Measurements from ENCODE around the gene CEP295NL.
"Not testable (repeated sequence)": the region's sequence is repeated elsewhere in the genome, so short reads cannot be mapped to it uniquely, and the experiment has no call there.

CEP295NL gene

DNA sequence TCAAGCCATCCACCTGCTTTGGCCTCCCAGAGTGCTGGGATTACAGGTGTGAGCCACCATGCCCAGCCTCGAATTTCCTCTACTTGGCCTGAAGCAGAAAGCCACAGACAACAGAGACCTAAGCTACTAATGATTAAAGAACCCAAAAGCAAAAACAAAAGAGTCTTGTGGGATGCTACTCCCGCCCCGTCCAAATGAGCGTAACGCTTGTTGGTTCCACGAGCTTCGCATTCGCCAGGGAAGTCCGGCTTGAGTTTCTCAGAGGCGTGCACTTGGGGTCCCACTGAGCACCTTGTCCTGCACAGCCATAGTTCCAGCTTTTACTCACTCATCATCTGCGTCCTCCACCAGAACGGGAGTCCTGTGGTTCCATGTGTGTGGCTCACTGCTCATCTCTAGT is 16.0 kb downstream of the CEP295NL start:
- DNase-seq (ENCODE audit: low spot score), result no peak

DNA sequence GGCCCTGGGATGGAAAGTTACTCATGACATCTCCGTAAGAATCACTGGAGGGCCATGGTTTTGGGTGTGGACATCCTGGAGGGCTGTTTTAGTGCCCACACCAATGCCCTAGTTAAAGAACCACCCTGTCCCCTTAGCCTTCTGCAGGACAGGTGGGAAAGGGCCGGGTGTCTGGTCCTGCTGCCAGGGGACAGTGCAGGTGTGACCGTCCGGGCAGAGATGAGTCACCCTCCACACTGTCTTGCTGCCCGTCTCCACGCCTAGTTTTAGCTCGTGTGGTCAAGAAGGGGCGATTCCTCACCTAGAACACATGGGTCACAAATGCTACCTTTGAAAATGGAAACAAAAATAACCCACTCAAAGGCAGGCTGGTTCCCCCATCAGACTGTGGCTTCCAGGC is 17.0 kb downstream of the CEP295NL start:
- no peak for DNase-seq (ENCODE audit: low spot score)

DNA sequence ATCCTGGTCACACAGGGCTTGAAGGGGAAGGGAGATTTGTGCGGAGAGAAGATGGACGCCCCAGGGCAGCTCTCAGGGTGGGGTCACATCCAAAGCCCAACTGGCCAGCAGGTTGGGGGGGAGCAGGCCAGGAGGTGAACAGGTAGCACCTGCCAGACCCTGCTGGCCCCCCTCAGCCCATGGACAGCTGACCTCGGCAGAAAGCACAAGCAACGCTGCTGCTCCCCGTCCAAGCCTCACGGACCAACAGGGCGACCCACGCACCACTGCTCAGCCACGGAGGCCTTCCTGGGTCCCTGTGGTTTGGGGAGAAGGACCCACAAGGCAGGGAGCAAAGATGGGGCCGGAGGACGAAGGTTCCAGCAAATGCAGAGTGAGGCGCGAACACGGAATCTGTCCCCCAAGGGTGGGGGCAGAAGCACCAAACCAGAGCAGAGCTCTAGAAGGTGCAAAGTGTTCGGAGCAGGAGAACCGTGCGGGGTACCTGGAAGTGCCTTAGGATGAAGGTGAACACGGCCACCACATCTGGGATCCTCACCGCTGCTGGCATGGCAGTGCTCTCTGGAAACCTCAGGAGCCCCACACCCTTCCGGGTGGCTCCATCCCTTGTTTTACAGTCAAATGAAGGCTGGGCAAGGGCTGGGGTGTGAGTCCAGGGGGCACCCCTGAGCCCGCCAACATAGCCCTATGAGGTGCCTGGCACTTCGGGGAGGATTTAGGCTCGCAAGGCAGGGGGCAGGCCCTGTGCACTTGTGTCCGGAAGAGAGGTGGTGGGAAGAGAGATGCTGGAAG is 17.9 kb downstream of the CEP295NL start:
- no peak for DNase-seq (ENCODE audit: low spot score)

DNA sequence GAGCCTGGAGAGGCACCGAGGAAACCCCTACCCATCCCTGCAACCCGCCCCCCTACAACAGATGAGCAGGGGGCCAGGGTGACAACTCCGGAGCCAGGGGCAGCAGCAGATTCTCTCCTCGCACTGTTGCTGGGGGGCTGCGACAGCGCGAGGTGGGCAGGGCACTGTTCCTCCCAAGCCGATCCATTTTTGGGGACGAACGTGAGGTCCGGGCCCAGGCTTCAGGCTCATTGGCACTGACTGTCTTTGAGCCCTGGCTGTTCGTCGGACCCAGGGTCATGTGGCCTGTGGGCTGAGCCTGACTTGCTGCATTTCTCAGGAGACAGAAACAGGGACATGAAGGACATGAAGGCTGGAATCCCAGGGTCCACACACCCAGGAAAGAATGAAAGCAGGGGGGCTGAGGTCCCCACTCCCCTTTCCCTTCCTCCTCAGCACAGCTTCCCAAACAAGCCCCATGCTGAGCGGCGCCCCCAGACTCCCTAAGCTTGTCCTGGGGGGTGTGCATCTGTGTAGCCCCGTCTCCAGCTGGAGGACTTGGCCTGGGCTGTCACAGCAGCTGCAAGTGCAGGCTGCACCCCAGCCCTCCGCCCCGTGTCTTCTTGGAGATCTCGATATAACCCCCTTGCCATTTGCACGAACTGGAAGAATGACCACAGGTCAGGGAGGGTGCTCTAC is 18.7 kb downstream of the CEP295NL start:
- DNase-seq (ENCODE audit: low spot score), result no peak

DNA sequence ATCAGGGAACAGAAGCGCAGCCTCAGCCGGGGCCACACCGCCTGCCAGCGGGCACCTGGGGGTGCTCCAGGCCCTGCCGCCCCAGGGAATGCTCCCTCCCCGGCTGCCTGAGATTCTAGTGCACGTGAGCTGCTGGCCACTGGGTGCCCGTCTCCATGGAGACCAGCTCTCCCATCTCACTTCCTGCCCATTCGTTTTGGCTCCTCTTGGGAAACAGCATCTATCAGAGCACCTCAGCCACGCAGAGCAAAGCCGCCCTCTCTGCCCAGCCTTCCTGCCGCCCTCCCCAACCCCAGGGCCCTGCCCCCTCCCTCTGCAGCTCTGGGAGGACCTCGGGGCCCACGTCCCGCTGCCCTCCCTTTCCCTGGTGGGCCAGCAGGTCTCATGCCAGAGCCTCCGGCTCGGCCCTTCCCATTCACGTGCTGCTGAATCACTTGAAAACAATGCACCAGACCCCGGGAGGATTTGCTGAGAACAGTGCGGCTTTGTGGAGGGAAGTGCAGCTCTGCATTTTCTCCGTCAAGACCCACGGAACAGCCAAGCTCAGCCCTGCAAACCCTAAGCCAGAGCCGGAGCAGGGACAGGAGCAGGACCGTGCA is 19.4 kb downstream of the CEP295NL start:
- peak; percentile 93 for DNase-seq (ENCODE audit: low spot score)

DNA sequence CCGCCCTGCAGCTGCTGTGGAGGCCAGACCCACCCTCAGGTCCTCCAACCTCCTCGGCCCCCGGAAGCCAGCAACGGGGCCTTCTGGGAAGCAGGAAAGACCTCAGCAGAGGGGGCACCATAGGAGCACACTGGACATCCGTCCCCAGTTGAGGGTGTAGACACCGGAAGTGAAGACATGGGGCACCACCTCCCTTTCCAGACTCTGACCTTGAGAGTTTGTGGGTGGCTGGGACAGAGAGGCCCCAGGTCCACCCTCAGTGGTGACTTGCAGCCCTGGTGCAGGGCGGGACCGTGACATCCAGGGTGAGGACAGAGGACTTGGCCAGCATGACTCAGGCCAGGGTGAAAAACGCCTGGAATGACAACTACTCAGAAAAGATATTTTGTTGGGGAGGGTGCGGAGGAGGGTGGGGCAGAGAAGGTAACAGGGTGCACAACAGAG is 19.9 kb downstream of the CEP295NL start:
- peak; percentile 86 for DNase-seq (ENCODE audit: low spot score)

DNA sequence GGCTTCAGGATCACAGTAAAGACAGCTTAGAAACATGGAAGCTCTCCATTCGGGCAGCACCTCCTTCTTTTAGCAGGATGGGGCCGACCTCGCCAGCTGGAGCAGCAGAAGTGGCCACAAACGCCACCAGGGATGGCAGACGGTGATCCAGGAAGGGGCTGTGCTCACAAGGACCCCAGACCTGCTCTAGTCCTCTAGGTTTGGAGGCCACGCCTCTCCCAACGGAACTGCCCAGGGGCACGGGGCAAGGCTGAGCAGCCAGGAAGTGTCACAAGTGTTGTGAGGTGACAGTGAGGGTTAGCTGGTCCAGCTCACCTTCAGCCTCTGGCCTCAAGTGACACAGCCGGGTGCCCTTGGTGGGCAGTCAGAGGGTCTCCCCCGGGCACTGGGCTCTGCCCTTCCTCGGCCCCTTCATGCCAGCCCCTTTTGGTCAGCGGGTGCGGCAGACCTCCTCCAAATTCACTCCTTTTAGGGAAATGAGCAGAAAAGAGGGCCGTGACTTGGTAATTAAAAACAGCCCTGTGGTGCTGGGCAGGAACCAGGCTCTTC is 20.4 kb downstream of the CEP295NL start:
- no peak for DNase-seq (ENCODE audit: low spot score)

DNA sequence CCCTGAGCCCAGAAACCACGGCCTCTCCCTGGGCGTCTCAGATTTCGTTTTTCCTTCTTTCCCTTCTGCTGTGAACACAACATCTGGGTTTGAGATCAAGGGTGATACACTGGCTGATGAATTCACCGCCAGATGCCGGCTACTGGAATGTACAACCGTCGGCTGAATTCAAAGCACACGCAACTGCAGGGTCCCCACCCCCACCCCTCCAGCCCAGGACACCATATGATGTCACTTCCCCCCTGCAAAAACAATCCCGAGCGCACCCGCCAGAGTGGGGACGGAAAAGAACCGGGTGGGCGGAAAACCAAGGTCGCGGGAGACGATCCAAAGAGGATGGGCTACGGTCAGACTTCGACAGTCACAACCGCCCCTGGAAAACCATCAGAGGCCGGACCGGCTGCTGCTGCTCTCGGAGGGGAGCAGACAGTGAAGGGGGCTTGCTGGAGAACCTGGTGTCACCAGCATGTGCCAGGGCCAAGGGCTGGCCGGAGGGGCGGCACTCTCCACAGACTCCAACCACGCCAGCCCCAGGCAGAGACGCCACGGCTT is 23.3 kb downstream of the CEP295NL start:
- peak; percentile 85 for DNase-seq (ENCODE audit: low spot score)

DNA sequence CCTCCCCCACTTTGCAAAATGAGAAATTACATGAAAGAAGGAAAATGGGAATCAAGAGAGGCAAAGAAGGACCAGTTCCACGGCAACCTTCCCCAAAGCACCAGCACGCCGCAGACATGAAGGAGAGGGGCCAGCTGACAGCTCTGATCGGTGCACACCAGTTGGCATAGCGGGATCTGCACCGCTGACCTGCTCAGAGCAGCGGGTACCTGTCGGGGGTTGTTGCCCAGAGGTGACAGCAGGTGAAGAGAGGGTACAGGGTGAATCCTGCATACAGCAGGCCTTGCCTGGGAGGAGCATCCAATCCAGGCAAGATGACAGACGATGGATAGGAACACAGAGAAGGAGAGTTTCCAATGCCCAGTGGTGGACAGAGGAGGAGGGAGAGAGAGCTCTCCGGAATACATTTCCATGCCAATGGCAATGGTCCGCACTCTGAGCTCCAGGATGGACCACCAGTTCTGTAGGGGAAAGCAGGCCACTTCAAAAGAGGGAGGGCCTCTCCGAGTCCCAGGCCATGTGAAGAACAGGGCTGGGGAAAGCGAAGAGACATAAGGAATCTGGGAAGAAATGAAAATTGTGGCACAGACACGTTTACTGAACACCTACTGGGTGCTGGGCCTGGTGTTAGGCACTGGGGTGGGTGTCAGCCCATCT is 24.0 kb downstream of the CEP295NL start:
- no peak for DNase-seq (ENCODE audit: low spot score)

DNA sequence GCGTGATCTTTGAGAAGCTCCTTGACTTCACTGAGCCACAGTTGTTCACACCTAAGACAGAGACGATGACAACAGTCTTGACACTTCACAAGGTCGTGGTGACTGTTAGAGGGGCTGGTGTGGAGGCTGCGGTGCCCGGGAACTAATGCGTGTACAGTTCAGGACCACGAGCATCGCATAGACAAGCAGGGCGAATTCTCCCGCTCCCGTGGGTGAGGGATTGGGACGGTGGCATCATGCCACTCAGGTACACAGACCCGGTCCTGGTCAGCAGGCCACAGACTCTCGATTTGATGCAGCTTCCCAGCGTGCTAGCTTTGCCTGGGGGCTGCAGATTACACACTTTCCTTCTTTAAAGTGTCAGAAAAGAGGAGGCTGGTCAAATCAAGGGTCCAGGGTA is 24.7 kb downstream of the CEP295NL start:
- no peak for DNase-seq (ENCODE audit: low spot score)

DNA sequence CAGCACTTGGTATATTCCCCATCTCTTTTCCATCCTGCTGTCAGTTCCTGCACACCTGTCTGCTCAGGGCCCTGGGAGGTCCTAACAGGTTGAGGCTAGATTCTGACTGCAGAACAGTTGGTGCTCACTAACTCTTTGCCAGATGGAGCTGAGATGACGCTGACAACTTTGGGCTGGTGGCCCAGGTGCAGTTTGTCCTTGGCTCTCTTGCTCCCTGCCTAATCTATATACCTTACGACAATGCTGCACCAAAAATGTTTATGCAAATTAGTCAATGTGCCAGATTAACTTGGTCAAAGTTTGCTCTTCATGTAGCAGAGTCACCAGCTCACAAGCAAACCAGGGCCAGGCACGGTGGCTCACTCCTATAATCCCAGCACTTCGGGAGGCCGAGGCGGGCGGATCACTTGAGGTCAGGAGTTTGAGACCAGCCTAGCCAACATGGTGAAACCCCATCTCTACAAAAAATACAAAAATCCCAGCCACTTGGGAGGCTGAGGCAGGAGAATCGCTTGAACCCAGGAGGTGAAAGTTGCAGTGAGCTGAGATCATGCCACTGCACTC is 26.0 kb downstream of the CEP295NL start:
- not testable (repeated sequence) for DNase-seq (ENCODE audit: low spot score)

DNA sequence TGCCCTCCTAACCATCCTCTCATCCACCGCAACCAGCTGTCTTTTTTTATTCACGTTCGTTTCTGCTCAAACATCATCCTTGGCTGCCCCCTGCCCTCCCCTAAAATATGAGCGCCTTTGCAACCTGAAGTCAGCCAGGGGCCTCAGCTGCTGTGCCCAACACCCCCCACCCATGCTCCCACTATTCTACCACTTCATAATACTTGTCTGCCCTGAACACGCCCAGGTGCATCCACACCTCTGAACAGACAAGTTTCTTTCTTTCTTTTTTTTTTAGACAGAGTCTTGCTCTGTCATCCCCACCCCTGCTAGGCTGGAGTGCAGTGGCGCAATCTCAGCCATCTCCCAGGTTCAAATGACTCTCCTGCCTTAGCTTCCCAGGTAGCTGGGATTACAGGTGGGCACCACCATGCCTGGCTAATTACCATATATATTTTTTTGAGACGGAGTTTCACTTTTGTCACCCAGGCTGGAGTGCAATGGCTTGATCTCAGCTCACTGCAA is 26.9 kb downstream of the CEP295NL start:
- no peak for DNase-seq (ENCODE audit: low spot score)

DNA sequence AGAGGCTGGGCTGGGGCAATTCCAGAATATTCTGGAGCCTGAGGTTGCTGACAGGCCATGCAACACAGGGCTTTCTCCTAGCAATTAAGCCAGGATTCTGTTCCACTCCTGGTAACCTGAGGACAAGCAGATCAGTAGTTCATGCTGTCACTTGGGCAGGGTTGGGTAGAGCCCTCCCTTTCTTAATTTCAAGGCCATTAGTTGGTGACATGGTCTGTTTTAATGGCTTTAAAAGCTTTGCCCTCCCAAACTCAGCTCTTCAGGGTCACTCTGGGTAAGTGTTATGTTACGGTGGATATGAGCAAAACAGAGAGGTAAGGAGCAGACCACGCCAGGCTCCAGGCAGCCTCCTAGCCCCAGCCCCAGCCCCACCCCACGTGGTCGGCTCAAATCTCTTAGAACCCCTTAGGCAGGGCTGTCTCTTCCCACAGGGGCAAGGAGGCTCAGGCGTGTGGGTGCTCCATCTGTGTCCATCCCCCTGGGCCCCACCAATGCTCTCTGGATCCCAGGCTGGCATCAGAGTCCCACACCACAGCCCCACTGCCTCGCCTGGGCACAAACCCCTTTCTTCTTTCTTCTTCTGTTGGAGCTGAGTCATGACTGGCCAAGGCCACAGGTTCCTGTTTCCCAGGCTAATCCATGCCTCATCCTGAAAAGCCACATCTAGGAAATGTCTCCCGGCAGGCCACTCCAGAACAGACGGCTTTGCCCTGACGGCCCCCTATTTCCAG is 27.5 kb downstream of the CEP295NL start:
- no peak for DNase-seq (ENCODE audit: low spot score)

DNA sequence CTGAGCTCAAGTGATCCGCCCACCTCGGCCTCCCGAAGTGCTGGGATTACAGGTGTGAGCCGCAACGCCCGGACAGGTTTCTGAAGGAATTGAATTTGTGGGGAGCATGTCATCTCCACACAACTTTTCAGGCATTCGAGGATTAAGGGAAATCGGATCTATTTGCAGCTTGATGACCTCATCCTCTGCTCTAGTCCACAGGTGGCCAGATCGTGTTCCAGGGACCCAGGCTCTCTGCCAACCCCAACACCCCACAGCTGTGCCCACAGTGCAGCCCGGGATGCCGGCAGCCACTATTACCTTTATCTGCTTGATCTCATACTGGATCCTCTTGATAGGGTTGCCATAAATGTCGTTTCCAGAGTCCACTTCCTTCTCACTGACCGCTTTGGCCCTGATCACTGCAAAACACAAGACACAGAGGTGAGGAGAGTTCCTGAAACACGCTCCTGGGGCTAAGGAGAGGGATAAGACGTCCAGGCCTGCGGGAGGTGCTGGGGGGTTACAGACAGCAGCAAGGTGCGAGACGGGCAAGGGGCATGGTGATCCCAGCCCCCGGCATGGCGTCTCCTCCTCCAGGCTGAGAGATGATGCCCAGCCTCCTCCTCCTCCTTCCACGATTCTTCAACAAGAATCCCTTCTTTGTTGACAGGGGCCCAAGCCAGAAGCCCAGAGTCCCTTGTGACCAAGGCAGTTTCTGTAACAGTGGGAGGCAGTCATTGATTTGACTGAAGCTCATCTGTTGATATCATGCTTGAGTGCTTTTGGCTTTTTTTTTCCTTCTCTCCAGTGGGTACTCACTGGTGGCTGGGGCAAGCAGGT is 29.3 kb downstream of the CEP295NL start:
- no peak for DNase-seq (ENCODE audit: low spot score)

DNA sequence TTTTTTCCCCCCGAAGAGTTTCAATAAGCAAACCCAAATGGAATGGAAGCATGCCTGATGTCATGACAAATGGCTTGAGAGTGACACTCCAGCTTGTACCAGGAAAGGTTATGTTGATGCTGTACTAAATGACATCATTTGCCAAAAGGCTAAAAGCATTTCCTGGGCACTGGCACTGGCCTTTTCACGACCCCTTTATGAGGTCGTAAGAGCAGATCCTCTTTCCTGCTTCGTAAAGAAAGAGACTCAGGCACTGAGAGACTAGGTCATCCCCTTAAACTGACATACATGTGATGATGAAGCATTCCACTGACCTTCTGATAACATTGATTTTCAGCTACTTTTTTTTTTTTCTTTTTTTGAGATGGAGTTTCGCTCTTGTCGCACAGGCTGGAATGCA is 30.5 kb downstream of the CEP295NL start:
- DNase-seq (ENCODE audit: low spot score), result no peak

DNA sequence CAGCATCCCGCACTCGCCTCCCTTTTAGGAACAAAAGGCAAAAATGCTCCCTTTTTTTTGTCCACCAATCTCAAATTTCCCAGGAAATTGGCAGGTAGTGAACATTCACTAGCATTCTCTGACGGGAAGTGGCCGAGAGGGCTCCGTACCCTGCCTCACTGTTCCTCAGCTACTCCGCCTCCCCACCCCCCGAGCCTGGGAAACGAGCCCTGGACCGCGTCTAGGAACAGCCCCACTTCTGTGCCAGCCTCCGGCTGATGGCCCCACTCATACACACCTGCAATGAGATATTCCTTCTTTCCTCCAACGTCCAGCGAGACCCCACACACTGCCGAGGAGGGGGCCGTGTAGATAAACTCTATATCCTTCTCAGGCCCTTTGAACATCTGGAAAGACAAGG is 32.4 kb downstream of the CEP295NL start:
- no peak for DNase-seq (ENCODE audit: low spot score)

DNA sequence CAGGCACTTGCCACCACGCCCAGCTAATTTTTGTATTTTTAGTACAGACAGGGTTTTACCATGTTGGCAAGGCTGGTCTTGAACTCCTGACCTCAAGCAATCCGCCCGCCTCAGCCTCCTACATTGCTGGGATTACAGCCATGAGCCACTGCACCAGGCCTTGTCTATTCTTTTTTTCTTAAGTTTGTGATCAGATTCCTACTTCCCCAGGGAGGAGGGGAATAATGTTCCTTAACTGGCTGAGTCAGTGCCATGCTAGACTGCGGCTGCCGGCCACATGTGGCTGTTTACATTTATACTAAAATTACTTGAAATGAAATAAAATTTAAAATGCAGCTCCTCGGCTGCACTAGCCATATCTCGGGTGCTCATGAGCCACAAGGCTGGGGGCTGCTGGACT is 34.6 kb downstream of the CEP295NL start:
- DNase-seq (ENCODE audit: low spot score), result peak; percentile 55

DNA sequence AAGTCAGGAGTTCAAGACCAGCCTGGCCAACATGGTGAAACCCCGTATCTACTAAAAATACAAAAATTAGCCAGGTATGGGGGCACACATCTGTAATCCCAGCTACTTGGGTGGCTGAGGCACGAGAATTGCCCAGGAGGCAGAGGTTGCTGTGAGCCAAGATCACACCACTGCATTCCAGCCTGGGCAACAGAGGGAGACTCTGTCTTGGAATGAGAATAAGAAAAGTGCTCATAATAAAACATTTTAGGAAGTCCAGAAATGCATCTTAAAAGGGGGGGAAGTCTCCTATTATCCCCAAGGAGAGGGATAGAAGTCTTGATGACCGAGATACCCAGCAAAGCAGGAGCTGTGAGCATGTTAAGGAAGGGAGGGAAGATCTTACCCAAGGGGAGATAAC is 36.0 kb downstream of the CEP295NL start:
- not testable (repeated sequence) for DNase-seq (ENCODE audit: low spot score)

DNA sequence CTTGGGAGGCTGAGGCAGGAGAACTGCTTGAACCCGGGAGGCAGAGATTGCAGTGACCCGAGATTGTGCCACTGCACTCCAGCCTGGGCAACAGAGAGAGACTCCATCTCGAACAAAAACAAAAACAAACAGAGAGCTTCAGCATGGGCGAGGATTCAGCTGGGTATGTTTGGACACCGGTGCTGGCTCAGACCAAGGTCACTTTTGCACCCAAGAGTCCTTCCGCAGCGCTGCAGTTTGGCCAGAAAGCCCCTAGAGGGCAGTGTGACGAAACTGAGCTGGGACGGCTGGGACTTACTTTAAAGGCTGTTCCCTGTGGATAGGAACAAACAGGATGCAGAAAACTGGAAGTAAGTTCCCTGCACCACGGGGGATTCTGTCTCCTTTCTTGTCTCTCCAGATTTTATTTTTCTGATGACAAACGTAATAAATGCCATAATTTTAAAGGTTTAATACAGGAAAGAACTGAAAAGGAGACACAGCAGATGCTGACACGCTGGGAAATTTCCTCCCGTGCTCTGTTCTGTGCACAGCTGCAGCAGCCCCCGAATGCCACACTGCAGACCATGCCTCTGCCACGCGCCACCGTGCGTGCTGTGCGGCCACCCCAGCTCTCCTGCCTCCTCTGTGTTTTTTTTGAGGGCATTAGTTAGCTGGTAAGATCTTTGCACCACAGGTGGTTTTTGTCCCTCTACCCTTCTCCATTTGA is 37.2 kb downstream of the CEP295NL start:
- DNase-seq (ENCODE audit: low spot score), result peak; percentile 61

Data from AG08396 (cell line).